ENCODE measurements around the gene C2orf76. TPM values are rescaled to one million over a fixed set of nuclear protein-coding genes. Genes with fewer than 3 reads are reported as not detected.

Gene C2orf76
- total RNA-seq, 4 donors from 2014 or later, result 6.7 to 10.6 (median 9.3) TPM

- H3K36me3 ChIP-seq, result peaks cover 4% of the 10 kb centered on the region
- TF ChIP-seq POLR2A (IDR thresholded peaks at IDR 0.05), result no peak
- WGBS, result 62% methylated on average over 3 of the region's 5 CpGs
- H3K4me3 ChIP-seq, result no peak overlapping the region
- no peaks in the 10 kb centered on the region for H3K9me3 ChIP-seq
- no peak for DNase-seq (ENCODE audit: low spot score in 2 of 2)
- H3K4me1 ChIP-seq, result no peaks in the 10 kb centered on the region
- no peaks in the 10 kb centered on the region for H3K27me3 ChIP-seq
- no peak overlapping the region for H3K27ac ChIP-seq
Measured at GRCh38 chr2:119263656-119264055, 103.0 kb downstream of the C2orf76 start.

DNA sequence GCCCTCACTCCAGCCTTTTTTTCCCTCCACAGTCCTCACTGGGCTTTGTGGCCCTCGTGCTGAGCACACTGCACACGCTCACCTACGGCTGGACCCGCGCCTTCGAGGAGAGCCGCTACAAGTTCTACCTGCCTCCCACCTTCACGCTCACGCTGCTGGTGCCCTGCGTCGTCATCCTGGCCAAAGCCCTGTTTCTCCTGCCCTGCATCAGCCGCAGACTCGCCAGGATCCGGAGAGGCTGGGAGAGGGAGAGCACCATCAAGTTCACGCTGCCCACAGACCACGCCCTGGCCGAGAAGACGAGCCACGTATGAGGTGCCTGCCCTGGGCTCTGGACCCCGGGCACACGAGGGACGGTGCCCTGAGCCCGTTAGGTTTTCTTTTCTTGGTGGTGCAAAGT, 103.6 kb downstream of the C2orf76 start:
- no peaks in the 10 kb centered on the region for H3K9me3 ChIP-seq
- H3K4me1 ChIP-seq, result no peaks in the 10 kb centered on the region
- TF ChIP-seq EP300 (IDR thresholded peaks at IDR 0.05), result no peak
- no peak for TF ChIP-seq POLR2A (IDR thresholded peaks at IDR 0.05)
- no peak for TF ChIP-seq CTCF (IDR thresholded peaks at IDR 0.05)
- no peak for TF ChIP-seq POLR2AphosphoS5 (IDR thresholded peaks at IDR 0.05)
- peaks cover 4% of the 10 kb centered on the region for H3K36me3 ChIP-seq
- H3K27me3 ChIP-seq, result no peaks in the 10 kb centered on the region
- no peak for DNase-seq (ENCODE audit: low spot score in 2 of 2)
- no peak overlapping the region for H3K27ac ChIP-seq
- WGBS, result 94% methylated on average over 19 of the region's 23 CpGs
- no peak overlapping the region for H3K4me3 ChIP-seq

GRCh38 chr2:119261493-119262225, 105.0 kb downstream of the C2orf76 start:
- 91% methylated on average over 12 of the region's 17 CpGs for WGBS
- H3K36me3 ChIP-seq, result peaks cover 8% of the 10 kb centered on the region
- H3K4me1 ChIP-seq, result no peaks in the 10 kb centered on the region
- no peak overlapping the region for H3K4me3 ChIP-seq
- TF ChIP-seq CTCF (IDR thresholded peaks at IDR 0.05) (no peak), POLR2AphosphoS5 (IDR thresholded peaks at IDR 0.05) (no peak), POLR2A (IDR thresholded peaks at IDR 0.05) (no peak), EP300 (IDR thresholded peaks at IDR 0.05) (no peak)
- H3K27me3 ChIP-seq, result no peaks in the 10 kb centered on the region
- no peak overlapping the region for H3K27ac ChIP-seq
- H3K9me3 ChIP-seq, result no peaks in the 10 kb centered on the region
- DNase-seq (ENCODE audit: low spot score in 2 of 2), result no peak

DNA sequence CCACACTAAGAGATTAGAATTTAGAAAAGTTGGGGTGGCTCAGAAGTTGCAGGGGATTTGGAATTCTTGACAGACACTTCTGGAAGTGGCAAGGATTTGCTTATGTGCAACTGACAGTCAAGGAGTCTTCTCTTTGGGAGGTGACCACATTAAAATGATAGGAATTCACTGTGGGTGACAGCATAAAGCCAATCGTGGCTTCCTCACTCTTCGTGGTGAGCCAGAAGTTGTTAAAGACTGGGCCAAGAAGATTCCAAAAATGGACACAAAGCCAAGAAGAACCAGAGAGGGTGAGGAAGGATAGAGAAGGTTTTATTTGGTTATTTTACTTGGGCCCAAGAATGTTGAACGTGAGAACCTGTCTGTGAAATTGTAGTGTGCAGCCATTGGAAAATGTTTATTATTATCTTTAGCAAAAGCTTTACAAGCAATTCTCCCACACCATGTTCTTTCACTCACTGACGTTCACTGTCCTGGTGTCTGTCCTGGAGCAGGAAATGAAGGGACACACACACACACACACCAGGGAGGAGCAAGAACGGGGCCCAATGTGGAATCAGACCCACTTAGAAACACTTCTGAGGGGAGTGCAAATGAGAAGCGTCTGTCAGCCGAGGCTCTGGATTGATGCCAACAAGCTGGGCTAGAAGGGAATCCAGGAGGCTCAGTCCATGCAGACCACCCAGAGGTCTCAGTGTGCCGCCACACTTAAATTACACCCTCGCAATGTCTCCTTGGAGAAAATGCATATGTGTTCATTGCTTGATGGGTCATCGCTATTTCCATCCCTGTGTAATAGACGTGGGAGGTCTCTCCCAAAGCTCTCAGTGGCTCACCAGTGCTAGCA, 105.8 kb downstream of the C2orf76 start:
- no peak for TF ChIP-seq EP300 (IDR thresholded peaks at IDR 0.05)
- TF ChIP-seq POLR2AphosphoS5 (IDR thresholded peaks at IDR 0.05), result no peak
- TF ChIP-seq CTCF (IDR thresholded peaks at IDR 0.05), result no peak
- no peak for TF ChIP-seq POLR2A (IDR thresholded peaks at IDR 0.05)
- Histone ChIP-seq H3K4me1 (no peaks in the 10 kb centered on the region), H3K27me3 (no peaks in the 10 kb centered on the region), H3K36me3 (peaks cover 8% of the 10 kb centered on the region), H3K9me3 (no peaks in the 10 kb centered on the region), H3K27ac (no peak overlapping the region), H3K4me3 (no peak overlapping the region)
- WGBS, result 64% methylated on average over 9 of the region's 11 CpGs
- DNase-seq (ENCODE audit: low spot score in 2 of 2), result no peak

- H3K4me3 ChIP-seq, result no peak overlapping the region
- no peak overlapping the region for H3K27ac ChIP-seq
- no peaks in the 10 kb centered on the region for H3K27me3 ChIP-seq
- DNase-seq (ENCODE audit: low spot score in 2 of 2), result no peak
- H3K4me1 ChIP-seq, result no peaks in the 10 kb centered on the region
- peaks cover 17% of the 10 kb centered on the region for H3K36me3 ChIP-seq
- TF ChIP-seq EP300 (IDR thresholded peaks at IDR 0.05) (no peak), POLR2AphosphoS5 (IDR thresholded peaks at IDR 0.05) (no peak), POLR2A (IDR thresholded peaks at IDR 0.05) (no peak)
- 91% methylated on average over 4 of the region's 5 CpGs for WGBS
- no peaks in the 10 kb centered on the region for H3K9me3 ChIP-seq
Measured at GRCh38 chr2:119259296-119259860, 107.3 kb downstream of the C2orf76 start.

DNA sequence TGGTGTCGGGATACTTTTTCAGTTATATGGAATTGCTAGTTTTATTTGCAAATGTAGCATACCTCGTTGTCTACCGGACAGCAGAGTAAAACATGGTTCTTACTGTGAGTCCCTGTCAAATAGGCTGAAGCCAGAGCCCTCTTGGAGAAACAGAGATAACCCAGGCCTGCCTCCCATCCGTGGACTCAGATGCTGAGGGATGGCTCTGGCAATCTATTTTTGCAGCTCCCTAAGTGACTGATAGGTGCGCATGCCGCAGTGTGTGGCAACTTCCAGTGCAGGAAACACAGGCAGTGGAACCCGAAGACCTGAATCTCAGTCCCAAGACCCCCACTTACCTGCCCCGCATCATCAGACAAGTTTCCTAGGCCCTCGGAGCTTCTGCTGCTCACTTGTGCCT, 109.4 kb downstream of the C2orf76 start:
- no peak overlapping the region for H3K4me3 ChIP-seq
- WGBS, result 94% methylated on average over 9 of the region's 9 CpGs
- no peak overlapping the region for H3K27ac ChIP-seq
- no peaks in the 10 kb centered on the region for H3K27me3 ChIP-seq
- no peak for DNase-seq (ENCODE audit: low spot score in 2 of 2)
- peaks cover 15% of the 10 kb centered on the region for H3K36me3 ChIP-seq
- peaks cover 4% of the 10 kb centered on the region for H3K4me1 ChIP-seq
- no peak for TF ChIP-seq CTCF (IDR thresholded peaks at IDR 0.05)
- TF ChIP-seq POLR2A (IDR thresholded peaks at IDR 0.05), result no peak
- no peak for TF ChIP-seq EP300 (IDR thresholded peaks at IDR 0.05)
- TF ChIP-seq POLR2AphosphoS5 (IDR thresholded peaks at IDR 0.05), result no peak
- no peaks in the 10 kb centered on the region for H3K9me3 ChIP-seq
